ENCODE data around the gene ABCG1. TPM values are rescaled to one million over a fixed set of nuclear protein-coding genes. Genes with fewer than 3 reads are reported as not detected.

The ABCG1 gene
- total and polyA plus RNA-seq, 2 donors (not counting 3 experiments of a cell fraction or from before 2014, with no cell fraction given) = 6.7 to 19.6 TPM

GRCh38 chr21:42207426-42207825, 11.5 kb upstream of the ABCG1 start:
- Histone ChIP-seq H3K4me3 (replicated peaks in 1 of 3; ENCODE audit: insufficient read depth in 1 of 3, low read depth in 1 of 3, low read length in 3 of 3) (no peak overlapping the region), H3K4me1 (ENCODE audit: control insufficient read depth, extremely low read depth, insufficient read depth, low read length) (peaks cover 16% of the 10 kb centered on the region), H4K20me1 (replicated peaks; ENCODE audit: control insufficient read depth, extremely low read depth, insufficient read depth, low read length) (no peaks in the 10 kb centered on the region), H3K4me2 (ENCODE audit: insufficient read depth, low read length) (no peak overlapping the region), H3K27ac (ENCODE audit: insufficient read depth, low read depth, low read length) (no peak overlapping the region), H3K36me3 (ENCODE audit: control insufficient read depth in 2 of 2, extremely low read depth in 1 of 2, insufficient read depth in 2 of 2, low read length in 2 of 2) (no peaks in the 10 kb centered on the region), H2AFZ (ENCODE audit: low read depth, low read length) (no peak overlapping the region), H3K27me3 (ENCODE audit: control insufficient read depth in 2 of 2, insufficient read depth in 2 of 2, low read length in 2 of 2) (no peaks in the 10 kb centered on the region), H3K9me3 (replicated peaks; ENCODE audit: control insufficient read depth, insufficient read depth, low read length) (no peaks in the 10 kb centered on the region), H3K79me2 (ENCODE audit: control insufficient read depth, insufficient read depth, low read length) (no peaks in the 10 kb centered on the region), H3K9me1 (replicated peaks; ENCODE audit: control insufficient read depth, extremely low read depth, insufficient read depth, low read length) (no peaks in the 10 kb centered on the region), H3K9ac (replicated peaks; ENCODE audit: extremely low read depth, insufficient read depth, low read length) (no peak overlapping the region)
- FAIRE-seq (no peak), DNase-seq (ENCODE audit: low read depth, low spot score) (no peak)
- POLR2A ChIA-PET = no interaction called here
- CTCF ChIA-PET = no interaction called here
- dilution Hi-C loops (cut with MboI; ENCODE audit: extremely low pct_ligation_motif_present, low sequenced_read_pairs) = no loop called here
- no TSS peak for BruUV-seq (replicated peaks)
- TF ChIP-seq CTCF (IDR thresholded peaks at IDR 0.05; ENCODE audit: extremely low read depth in 1 of 2, insufficient read depth in 1 of 2, low read depth in 1 of 2, low read length in 2 of 2) = no peak
- intact Hi-C loops (cut with micrococcal nuclease) = no loop called here

- H3K27ac ChIP-seq (ENCODE audit: insufficient read depth, low read depth, low read length) = no peak overlapping the region
- no peaks in the 10 kb centered on the region for H4K20me1 ChIP-seq (replicated peaks; ENCODE audit: control insufficient read depth, extremely low read depth, insufficient read depth, low read length)
- no peaks in the 10 kb centered on the region for H3K9me1 ChIP-seq (replicated peaks; ENCODE audit: control insufficient read depth, extremely low read depth, insufficient read depth, low read length)
- no peaks in the 10 kb centered on the region for H3K27me3 ChIP-seq (ENCODE audit: control insufficient read depth in 2 of 2, insufficient read depth in 2 of 2, low read length in 2 of 2)
- dilution Hi-C loops (cut with MboI; ENCODE audit: extremely low pct_ligation_motif_present, low sequenced_read_pairs) = no loop called here
- peaks cover 16% of the 10 kb centered on the region for H3K4me1 ChIP-seq (ENCODE audit: control insufficient read depth, extremely low read depth, insufficient read depth, low read length)
- H3K9me3 ChIP-seq (replicated peaks; ENCODE audit: control insufficient read depth, insufficient read depth, low read length) = no peaks in the 10 kb centered on the region
- DNase-seq (ENCODE audit: low read depth, low spot score) (no peak), FAIRE-seq (no peak)
- CTCF ChIA-PET = no interaction called here
- H3K79me2 ChIP-seq (ENCODE audit: control insufficient read depth, insufficient read depth, low read length) = no peaks in the 10 kb centered on the region
- intact Hi-C loops (cut with micrococcal nuclease) = no loop called here
- H3K36me3 ChIP-seq (ENCODE audit: control insufficient read depth in 2 of 2, extremely low read depth in 1 of 2, insufficient read depth in 2 of 2, low read length in 2 of 2) = no peaks in the 10 kb centered on the region
- H3K4me2 ChIP-seq (ENCODE audit: insufficient read depth, low read length) = no peak overlapping the region
- no peak overlapping the region for H3K9ac ChIP-seq (replicated peaks; ENCODE audit: extremely low read depth, insufficient read depth, low read length)
- no peak for TF ChIP-seq CTCF (IDR thresholded peaks at IDR 0.05; ENCODE audit: extremely low read depth in 1 of 2, insufficient read depth in 1 of 2, low read depth in 1 of 2, low read length in 2 of 2)
- TF ChIP-seq MYC (IDR thresholded peaks at IDR 0.05; ENCODE audit: low read depth, low read length) = no peak
- TF ChIP-seq MAX (IDR thresholded peaks at IDR 0.05; ENCODE audit: insufficient read depth, insufficient read length) = no peak
- no peak for TF ChIP-seq POLR2AphosphoS5 (IDR thresholded peaks at IDR 0.05; ENCODE audit: insufficient read depth, low read depth, low read length)
- no peak for TF ChIP-seq JUN (IDR thresholded peaks at IDR 0.05; ENCODE audit: borderline replicate concordance, insufficient read depth, insufficient read length, low read depth)
- TF ChIP-seq GATA2 (IDR thresholded peaks at IDR 0.05; ENCODE audit: insufficient read depth, insufficient read length, low read depth, low read length) = no peak
- no peak for TF ChIP-seq POLR2A (IDR thresholded peaks at IDR 0.05; ENCODE audit: low read depth, low read length)
- no peak for TF ChIP-seq EZH2 (IDR thresholded peaks at IDR 0.05; ENCODE audit: borderline replicate concordance, low read depth, low read length, severe bottlenecking)
- no peak for TF ChIP-seq FOS (IDR thresholded peaks at IDR 0.05; ENCODE audit: borderline replicate concordance, insufficient read depth, low read length)
- BruUV-seq (replicated peaks) = no TSS peak
- POLR2A ChIA-PET = no interaction called here
- H2AFZ ChIP-seq (ENCODE audit: low read depth, low read length) = no peak overlapping the region
- H3K4me3 ChIP-seq (replicated peaks in 1 of 3; ENCODE audit: insufficient read depth in 1 of 3, low read depth in 1 of 3, low read length in 3 of 3) = no peak overlapping the region
Observed at GRCh38 chr21:42208036-42208435, 10.9 kb upstream of the ABCG1 start.

Data from endothelial cell of umbilical vein (primary cell).